GM19025 (cell line): ENCODE results near the gene MMUT.
"Not testable (repeated sequence)": the region's sequence is repeated elsewhere in the genome, so short reads cannot be mapped to it uniquely, and the experiment has no call there.

Experiments used
- ATAC-seq: cut with Tn5 transposase; IDR thresholded peaks from one replicate; pipeline ENCODE4 v1.9.1; 2021; ENCODE audit warnings: mild to moderate bottlenecking, low read depth, moderate library complexity; ENCODE audit not compliant: unreplicated experiment

Gene MMUT

DNA sequence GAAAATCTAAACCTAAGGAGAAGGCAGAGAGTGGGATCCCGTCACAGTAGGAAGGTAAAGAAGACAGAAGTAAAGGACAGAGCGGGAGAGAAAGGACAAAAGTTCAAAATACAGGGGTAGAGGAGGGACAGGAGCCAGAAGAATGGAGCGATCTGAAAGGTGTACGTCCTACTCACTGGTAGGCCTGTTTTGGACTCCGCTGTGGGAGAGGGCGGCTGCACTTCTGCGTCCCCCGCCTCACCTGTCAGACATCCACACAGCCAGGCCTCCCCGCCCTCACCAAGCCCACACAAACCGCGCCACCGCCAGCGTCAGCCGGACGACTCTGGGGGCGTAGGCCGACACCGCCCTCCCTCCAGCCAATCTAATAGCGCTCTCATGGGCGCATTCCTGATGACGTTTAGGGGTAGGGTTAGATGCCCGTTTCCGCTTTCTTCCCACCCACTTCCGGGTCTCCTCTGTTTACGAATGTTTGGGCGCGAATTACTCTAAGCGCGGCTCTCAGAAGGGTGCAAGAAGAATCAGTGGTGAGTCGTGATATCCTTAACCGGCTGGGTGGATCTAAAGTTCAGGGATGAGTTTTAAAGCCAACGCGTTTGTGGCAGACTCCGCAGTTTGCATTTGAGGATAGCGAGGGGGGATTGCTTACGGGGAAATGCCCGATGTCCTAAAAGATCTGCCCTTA is at the start of gene MMUT, which contains the start of gene CENPQ:
Gene MMUT, minus strand, starts transcription at position 327 of the 685 bp plus-strand sequence. CDS start 3,787 bp downstream, outside the sequence.
Gene CENPQ, plus strand, starts transcription at position 444 of the 685 bp plus-strand sequence. CDS start 6,807 bp downstream, outside the sequence.
- peak; percentile 100 for ATAC-seq

DNA sequence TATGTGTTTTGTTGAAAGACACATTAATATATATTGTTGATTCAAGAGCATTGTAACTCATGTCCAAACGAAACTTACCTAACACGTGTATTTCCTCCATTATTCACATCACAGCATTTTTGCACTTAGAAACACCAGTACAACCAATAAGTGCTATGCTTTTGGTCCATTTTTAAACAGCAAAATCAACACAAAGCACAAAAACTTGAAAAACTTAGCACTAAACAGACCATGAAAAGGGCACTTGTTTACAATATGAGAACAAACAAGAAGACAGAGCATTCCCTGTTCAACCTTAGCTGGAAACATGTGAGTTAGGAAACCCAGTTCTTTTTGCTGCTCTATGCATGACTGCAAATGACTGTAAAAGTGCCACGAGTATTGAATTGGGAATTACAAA is 46.3 kb upstream of the MMUT start:
- no peak for ATAC-seq

- ATAC-seq: no peak
Measured at GRCh38 chr6:49506569-49507111, 43.6 kb upstream of the MMUT start.

- ATAC-seq: no peak
Measured at GRCh38 chr6:49504666-49505065, 41.6 kb upstream of the MMUT start.

DNA sequence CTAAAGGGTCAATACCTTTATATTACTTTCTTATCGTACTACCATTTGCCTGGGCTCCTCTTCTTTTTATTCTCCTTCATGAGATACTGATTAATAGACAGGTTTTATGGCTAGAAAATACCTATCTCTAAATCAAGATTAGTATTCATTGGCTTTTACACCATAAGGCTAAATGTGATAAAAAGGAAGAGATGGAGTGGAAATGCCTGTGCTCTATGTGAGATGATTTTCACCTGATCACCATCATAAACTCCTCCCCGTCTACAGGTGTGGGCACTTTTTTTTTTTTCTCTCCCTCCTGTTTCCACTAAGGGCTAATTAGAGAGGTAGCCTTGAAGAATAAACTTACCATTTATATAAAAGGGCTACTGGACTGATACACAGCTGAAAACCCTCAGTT is 36.6 kb upstream of the MMUT start, which contains the start of gene GLYATL3:
Gene GLYATL3, plus strand, starts transcription at position 301 of the 400 bp plus-strand sequence. CDS start 12,068 bp downstream, outside the sequence.
- no peak for ATAC-seq

DNA sequence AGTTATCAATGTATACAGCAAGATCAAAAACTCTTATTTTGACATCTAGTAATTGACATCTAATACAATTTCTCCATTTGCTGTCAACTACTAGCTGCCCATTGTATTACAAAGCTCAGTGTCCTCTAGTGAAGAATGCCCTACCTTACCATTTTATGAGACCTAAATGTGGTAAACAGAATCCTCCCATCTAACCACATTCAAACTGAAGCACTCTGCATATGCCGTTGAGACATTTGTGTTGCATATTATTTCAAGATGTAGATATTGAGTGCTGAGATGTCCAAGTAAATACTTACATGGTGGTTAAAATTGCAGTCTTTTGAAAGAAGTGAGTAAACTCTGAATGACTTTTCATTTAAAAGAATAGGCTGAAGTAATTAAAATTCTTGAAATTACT is 36.1 kb upstream of the MMUT start:
- ATAC-seq: no peak

GRCh38 chr6:49497304-49497703 is 34.3 kb upstream of the MMUT start:
- no peak for ATAC-seq

DNA sequence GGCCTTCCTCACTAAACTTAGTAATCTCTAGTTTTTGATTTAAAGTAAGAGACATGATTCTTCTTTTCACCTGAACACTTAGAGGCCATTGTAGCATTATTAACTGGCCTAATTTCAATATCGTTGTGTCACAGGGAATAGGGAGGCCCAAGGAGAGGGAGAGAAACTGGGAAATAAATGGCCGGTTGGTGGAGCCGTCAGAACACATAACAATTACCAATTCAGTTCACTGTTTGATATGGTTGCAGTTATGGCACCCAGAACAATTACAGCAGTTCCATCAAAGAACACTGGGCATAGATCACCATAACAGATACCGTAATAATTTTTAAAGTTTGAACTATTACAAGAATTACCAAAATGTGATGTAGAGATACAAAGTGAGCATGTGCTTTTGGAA is 27.6 kb upstream of the MMUT start:
- ATAC-seq: no peak

DNA sequence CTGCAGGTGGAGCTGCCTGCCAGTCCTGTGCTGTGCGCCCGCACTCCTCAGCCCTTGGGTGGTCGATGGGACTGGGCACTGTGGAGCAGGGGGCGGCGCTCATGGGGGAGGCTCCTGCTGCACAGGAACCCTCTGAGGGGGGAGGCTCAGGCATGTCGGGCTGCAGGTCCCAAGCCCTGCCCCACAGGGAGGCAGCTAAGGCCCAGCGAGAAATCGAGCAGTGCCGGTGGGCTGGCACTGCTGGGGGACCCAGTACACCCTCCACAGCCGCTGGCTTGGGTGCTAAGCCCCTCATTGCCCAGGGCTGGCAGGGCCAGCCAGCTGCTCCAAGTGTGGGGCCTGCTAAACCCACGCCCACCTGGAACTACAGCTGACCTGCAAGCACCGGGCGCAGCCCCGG is 20.3 kb upstream of the MMUT start:
- not testable (repeated sequence) for ATAC-seq

GRCh38 chr6:49481846-49482245 is 18.8 kb upstream of the MMUT start:
- ATAC-seq: not testable (repeated sequence)

- ATAC-seq: no peak
Measured at GRCh38 chr6:49479308-49479970, 16.4 kb upstream of the MMUT start.

DNA sequence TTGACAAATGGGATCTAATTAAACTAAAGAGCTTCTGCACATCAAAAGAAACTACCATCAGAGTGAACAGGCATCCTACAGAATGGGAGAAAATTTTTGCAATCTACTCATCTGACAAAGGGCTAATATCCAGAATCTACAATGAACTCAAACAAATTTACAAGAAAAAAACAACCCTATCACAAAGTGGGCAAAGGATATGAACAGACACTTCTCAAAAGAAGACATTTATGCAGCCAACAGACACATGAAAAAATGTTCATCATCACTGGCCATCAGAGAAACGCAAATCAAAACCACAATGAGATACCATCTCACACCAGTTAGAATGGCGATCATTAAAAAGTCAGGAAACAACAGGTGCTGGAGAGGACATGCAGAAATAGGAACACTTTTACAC is 13.5 kb upstream of the MMUT start:
- ATAC-seq: not testable (repeated sequence)

DNA sequence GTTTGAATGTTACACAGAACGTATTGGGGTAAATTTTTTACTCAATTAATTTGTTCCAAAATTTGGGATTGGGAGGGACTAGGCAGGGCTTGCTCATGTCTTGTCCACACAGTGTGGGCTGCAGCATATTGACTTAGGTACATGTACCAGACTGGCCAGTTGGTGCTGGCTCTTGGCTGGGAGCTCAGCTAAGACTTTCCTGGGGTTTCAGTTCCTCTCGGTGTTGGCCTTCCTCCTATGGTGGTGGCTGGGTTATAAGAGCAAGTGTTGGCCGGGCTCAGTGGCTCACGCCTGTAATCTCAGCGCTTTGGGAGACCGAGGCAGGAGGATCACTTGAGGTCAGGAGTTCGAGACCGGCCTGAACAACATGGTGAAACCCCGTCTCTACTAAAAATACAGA is 5.0 kb upstream of the MMUT start:
- ATAC-seq: no peak

DNA sequence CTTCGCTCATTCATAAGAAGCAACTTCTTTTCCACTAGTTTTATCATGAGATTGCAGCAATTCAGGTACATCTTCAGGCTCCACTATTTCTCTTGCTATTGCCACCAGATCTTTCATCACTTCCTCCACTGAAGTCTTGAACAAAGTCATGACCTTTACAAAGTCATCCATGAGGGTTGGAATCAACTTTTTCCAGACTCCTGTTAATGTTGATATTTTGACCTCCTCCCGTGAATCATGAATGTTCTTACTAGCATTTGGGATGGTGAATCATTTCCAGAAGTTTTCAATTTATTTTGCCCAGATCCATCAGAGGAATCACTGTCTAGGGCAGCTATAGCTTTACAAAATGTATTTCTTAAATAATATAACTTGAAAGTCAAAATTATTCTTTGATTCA is 1.6 kb upstream of the MMUT start:
- no peak for ATAC-seq

DNA sequence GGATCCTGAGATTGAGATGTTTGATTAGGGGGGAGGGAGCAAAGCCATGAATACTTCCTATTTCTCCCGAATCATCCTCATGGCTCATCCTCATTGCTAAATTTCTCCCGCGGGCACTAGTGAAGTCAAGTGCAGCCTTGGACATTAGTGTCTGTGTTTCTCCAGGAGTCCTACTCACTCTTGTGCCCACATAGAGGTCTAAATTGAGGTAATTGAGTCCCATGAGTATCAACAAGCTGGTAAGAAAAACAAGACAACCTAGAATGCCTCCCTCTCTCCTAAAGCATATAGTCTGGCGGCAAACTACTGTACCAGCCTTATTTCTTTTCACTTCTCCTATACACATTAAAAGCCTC is 537 bp upstream of the MMUT start:
- ATAC-seq: no peak

DNA sequence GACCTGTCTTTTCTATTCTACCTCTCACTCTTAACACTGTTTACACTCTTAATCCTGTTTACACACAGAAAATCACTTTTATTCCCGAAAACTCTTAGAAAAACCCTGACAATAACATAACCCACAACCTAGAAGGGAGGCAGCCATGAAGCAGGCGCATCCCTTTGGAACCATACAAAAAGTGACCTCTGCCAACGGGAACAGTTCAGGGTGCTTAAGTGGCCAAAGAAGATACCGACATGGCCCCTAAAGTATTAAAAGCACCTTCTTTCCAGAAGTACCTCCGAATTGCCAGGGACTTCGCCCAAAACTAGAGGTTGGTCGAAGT is 490 bp downstream of the MMUT start:
- ATAC-seq: no peak

GRCh38 chr6:49462071-49462470 is 982 bp downstream of the MMUT start:
- ATAC-seq: no peak

GRCh38 chr6:49457771-49458170 is 5.3 kb downstream of the MMUT start:
- no peak for ATAC-seq

- peak; percentile 78 for ATAC-seq
Measured at GRCh38 chr6:49454787-49455709, 8.0 kb downstream of the MMUT start.

GRCh38 chr6:49453221-49453620 is 9.8 kb downstream of the MMUT start:
- no peak for ATAC-seq

DNA sequence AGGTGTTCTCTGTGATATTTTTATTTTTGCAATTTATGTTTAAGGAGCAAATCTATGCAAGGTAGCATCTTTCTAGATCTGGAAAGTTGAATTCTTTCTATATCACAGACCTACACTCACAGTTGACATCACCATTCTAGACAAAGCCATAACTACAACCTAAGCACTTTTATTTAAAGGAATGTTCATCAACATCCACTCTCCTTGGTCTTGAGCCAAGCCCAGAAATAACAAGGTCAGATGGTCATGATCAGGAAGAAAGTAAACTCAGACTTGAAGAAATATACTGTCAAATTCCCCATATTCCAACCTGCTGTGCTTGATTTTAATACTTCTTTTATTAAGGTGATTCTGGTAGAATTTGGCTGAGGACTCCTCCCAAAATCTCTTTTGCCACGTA is 32.2 kb downstream of the MMUT start:
- ATAC-seq: no peak
